Hippocampal formation (tissue), 2 donors: ENCODE measurements around the gene CFAP43.

Experiments
- DNase-seq, 2 donors: peaks; one replicate each; lab custom pipeline; 2025; lab: John Stamatoyannopoulos, UW

The CFAP43 gene

GRCh38 chr10:104130041-104130440 is 102.1 kb downstream of the CFAP43 start:
- DNase-seq = no peak

GRCh38 chr10:104128214-104128613 is 104.0 kb downstream of the CFAP43 start:
- no peak for DNase-seq

DNA sequence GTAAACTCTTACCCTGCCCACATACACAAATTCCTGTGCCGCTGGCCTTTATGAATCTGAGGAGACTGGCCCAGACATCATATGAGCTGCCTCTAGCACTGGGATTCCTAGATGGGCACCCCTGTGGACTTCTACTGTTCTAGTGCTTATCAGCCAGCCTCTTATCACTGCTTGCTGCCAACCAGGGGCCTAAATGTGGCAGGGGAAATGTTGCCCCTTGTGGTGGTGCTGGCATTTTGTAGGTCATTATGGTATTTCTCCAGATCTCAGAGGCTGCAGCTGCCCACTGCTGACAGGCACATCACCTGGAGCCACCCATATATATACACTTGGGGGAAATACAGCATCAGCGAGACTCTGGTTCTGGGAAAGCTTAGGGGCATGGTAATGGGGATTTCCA is 104.8 kb downstream of the CFAP43 start:
- DNase-seq = peak in 1 of 2 donors; percentile 6

DNA sequence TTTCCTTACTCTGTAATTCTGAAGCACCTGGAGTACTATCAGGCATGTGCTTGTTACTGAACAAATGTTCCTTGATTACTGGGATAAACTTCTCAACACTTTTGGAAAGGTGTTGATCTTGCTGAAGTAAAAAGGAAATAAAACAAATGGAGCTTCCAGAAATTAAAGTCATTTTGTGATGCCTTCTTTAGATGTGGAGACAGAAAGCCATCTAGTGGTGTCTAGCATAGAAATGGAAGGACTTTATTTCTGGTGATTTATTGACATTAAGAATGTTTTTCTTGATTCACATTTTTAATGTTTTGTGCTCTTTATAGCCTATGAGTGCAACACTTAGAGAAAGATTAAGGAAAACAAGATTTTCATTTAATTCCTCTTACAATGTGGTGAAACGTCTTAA is 108.8 kb downstream of the CFAP43 start:
- DNase-seq = peak in 1 of 2 donors; percentile 61

GRCh38 chr10:104122225-104123107 is 109.7 kb downstream of the CFAP43 start:
- no peak for DNase-seq

GRCh38 chr10:104121485-104122224 is 110.5 kb downstream of the CFAP43 start, which contains the start of gene SFR1:
Gene SFR1 (plus strand): TSS chr10:104122171. CDS start chr10:104122184, 13 bp downstream.
- peak; percentile 97 for DNase-seq

- peak; percentile 40 to 63 for DNase-seq
These were observed 111.2 kb downstream of the CFAP43 start for GRCh38 chr10:104120903-104121484.

DNA sequence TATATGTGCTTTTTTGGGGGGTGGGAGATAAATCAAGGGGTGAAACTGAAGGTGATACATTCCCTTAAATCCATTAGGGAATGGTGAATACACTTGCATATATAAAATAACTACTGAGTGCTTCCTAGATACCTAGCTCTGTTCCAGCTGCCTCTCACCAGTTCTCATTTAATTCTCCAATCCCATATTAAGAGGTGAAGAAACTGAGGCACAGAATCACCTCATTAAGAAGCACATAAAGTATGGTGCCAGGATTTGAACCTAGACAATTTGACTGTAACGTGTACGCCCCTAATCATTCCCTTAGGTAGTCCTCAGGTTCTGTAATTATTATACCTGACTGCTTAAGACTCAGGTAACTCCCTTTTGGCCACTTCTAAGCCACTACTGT is 111.7 kb downstream of the CFAP43 start:
- DNase-seq = no peak

DNA sequence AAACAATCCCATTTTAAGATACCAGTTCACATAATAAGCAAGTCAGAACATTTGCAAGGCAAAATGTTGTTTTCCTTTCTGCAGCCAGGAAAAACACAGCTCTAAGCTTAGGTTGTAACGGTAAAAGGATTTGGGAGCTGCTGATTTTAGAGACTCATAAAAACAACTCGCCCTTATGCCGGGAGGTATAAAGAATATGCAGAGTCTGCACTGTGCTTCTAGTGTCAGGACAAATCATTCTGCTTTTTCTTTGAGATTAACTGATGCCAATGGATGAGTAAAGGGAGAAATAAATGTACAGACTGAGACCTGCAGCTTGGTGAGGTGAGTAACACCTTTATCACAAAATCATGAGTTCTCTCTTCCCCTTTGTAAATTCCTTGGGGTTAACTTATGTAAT is 112.2 kb downstream of the CFAP43 start:
- DNase-seq = no peak

- no peak for DNase-seq
These were observed 114.3 kb downstream of the CFAP43 start for GRCh38 chr10:104117839-104118323.

DNA sequence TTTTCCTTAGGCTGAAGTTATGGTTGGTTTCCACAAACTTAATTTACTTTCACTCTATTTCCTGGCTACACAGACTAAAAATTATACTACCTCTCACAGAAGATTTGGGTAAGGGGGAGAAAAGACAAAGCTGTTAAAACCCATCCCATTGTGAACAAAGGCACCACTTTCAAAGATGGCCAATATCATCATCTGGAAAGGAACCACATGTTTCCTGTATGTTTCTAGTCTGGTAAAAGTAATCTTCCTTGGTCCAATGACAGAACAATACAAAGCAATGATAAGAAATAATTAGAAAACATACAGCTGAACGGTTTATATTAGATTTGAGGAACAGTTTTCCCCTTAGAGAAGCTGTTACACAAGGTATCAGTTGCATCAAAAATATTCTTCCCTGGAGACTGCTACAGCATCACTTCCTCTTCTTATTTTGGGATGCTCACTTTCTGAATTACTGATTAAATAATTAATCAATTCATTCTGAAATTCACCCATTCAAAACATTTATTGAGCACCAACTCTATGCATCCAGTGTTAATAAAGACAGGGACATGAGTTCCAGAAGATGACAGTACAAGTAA is 118.7 kb downstream of the CFAP43 start:
- no peak for DNase-seq

GRCh38 chr10:104109908-104110662 is 122.1 kb downstream of the CFAP43 start:
- no peak for DNase-seq

GRCh38 chr10:104104926-104105325 is 127.2 kb downstream of the CFAP43 start:
- DNase-seq = no peak

GRCh38 chr10:104104418-104104817 is 127.7 kb downstream of the CFAP43 start:
- no peak for DNase-seq

DNA sequence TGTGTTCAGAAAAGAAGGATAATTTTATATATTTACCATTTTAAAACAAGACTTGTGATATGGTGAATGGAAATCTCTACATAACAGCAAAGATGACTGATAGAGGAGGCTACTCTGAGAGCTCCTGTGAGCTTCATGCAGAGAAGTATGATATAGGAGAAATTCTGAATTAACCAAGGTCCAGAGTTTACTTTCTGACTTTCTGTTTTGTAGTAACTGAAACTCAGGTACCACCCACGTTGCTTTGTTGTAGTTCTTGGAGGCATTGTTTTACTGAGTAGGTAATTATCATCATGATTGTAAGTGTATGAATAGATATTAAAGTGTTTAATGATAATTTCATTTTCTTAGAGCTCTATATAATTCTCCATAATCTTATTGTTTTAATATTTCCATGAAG is 128.2 kb downstream of the CFAP43 start:
- no peak for DNase-seq

GRCh38 chr10:104101902-104102301 is 130.3 kb downstream of the CFAP43 start:
- no peak for DNase-seq

- DNase-seq = no peak
These were observed 131.4 kb downstream of the CFAP43 start for GRCh38 chr10:104100795-104101194.

GRCh38 chr10:104099941-104100340 is 132.2 kb downstream of the CFAP43 start:
- no peak for DNase-seq

DNA sequence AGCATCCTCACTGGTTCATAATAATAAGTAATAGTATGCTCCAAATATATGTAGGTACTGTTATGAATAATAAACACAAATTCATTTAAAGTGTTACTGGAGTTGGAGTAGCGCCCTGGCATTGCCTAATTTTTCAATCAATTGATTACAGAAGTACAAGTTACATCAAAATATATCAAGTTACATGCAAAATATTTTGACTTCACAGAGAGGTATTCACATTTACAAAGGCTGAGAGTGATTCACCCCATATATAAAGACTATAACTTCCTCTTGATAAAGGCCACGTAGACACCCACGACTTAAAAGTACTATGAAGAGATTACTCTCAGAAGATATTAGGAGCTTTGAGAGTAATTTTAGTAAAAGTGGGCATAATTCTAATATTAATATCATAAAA is 132.9 kb downstream of the CFAP43 start:
- DNase-seq = no peak

- no peak for DNase-seq
These were observed 133.7 kb downstream of the CFAP43 start for GRCh38 chr10:104098358-104098925.

DNA sequence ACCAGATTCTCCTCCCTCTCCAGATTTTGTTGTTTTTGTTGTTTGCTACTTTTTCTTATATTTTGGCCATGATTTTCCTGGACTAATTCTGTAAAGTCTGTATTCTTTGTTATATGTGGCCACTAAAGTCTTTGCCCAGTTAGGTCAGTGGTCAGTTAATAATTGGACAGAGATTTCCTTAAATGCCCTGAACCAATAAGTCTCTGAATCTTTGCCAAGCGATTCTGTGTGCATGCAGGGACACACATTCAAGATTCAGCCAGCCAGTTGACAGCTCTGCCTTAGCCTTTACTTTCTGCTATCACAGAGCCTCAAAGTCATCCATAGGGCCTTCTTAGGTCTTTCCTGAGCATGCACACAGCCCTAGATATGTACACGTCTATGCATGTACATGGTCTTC is 135.5 kb downstream of the CFAP43 start:
- no peak for DNase-seq
